Ishikawa (cell line): Measurements from ENCODE around the gene SOX15.

Experiments
- CEBPB ChIP-seq: IDR thresholded peaks from 2 replicates; pipeline ENCODE4 v1.6.1; 2012
- CREB1 ChIP-seq: IDR thresholded peaks from 2 replicates; pipeline ENCODE4 v1.6.1; 2012; ENCODE audit warnings: low read depth
- EGR1 ChIP-seq: IDR thresholded peaks from 2 replicates; pipeline ENCODE4 v1.6.1; 2012
- EP300 ChIP-seq: IDR thresholded peaks from 2 replicates; pipeline ENCODE4 v1.6.1; 2012; ENCODE audit warnings: borderline replicate concordance
- FOXM1 ChIP-seq: IDR thresholded peaks from 2 replicates; pipeline ENCODE4 v1.6.1; 2012; ENCODE audit warnings: low read depth, borderline replicate concordance
- NFIC ChIP-seq: IDR thresholded peaks from 2 replicates; pipeline ENCODE4 v1.6.1; 2012
- RAD21 ChIP-seq: IDR thresholded peaks from 2 replicates; pipeline ENCODE4 v1.6.1; 2012; ENCODE audit warnings: low read depth
- REST ChIP-seq: IDR thresholded peaks from 2 replicates; pipeline ENCODE4 v1.6.1; 2012; ENCODE audit warnings: low read depth, mild to moderate bottlenecking
- TAF1 ChIP-seq: IDR thresholded peaks from 2 replicates; pipeline ENCODE4 v1.6.1; 2012; ENCODE audit warnings: low read depth, mild to moderate bottlenecking
- TCF12 ChIP-seq: IDR thresholded peaks from 2 replicates; pipeline ENCODE4 v1.6.1; 2012; ENCODE audit warnings: low read depth
- TEAD4 ChIP-seq: IDR thresholded peaks from 2 replicates; pipeline ENCODE4 v1.6.1; 2012
- YY1 ChIP-seq: IDR thresholded peaks from 2 replicates; pipeline ENCODE4 v1.6.1; 2012; ENCODE audit warnings: low read depth
- ZBTB7A ChIP-seq: IDR thresholded peaks from 2 replicates; pipeline ENCODE4 v1.6.1; 2012; ENCODE audit warnings: low read depth
- TF ChIP-seq, protein P1 (sequence below): IDR thresholded peaks from 2 replicates; pipeline ENCODE4 v1.6.1; 2012
- TF ChIP-seq, protein P2 (sequence below): IDR thresholded peaks from 2 replicates; pipeline ENCODE4 v1.6.1; 2012

SOX15 gene

GRCh38 chr17:7589204-7589868, 558 bp downstream of the SOX15 start:
- TF ChIP-seq TCF12, result no peak
- TF ChIP-seq EP300, result no peak
- TF ChIP-seq, protein P1, sequence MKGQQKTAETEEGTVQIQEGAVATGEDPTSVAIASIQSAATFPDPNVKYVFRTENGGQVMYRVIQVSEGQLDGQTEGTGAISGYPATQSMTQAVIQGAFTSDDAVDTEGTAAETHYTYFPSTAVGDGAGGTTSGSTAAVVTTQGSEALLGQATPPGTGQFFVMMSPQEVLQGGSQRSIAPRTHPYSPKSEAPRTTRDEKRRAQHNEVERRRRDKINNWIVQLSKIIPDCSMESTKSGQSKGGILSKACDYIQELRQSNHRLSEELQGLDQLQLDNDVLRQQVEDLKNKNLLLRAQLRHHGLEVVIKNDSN, result no peak
- no peak for TF ChIP-seq CREB1
- no peak for TF ChIP-seq YY1
- no peak for TF ChIP-seq FOXM1
- TF ChIP-seq REST, result no peak

DNA sequence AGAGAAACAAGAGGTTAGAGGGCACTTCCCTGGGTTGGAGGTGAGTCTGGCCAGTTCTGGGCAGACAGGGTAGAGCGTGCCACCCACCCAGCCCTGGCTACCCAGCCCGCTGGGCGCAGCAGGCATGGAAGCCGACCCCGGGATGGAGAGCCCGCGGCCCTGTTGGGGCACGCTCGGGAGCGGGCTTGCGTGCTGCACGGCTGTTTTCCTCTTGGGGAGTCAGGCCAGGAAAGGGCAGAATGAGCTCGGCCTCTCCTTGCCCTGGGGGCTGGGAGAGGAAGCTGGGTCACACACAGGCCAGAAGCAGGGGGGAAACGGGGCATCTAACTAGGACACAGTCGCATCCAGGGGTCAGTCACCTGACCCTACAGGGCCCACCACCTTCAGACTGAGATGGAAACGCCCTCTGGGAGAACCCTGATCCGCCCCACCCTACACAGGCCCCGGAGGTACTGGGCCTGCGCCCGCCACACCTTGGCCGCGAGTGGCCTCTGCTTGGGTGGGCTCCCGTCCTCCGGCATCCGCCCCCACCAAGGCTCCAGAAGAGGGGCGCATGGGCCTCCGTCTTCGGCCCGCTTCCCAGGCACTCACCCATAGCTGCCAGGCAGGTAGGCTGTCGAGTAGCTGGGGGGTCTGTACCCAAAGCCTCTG, 1.2 kb downstream of the SOX15 start:
- TF ChIP-seq ZBTB7A, result no peak
- TF ChIP-seq EP300, result no peak
- TF ChIP-seq CEBPB, result no peak
- no peak for TF ChIP-seq RAD21
- TF ChIP-seq YY1, result no peak
- TF ChIP-seq, protein P2, sequence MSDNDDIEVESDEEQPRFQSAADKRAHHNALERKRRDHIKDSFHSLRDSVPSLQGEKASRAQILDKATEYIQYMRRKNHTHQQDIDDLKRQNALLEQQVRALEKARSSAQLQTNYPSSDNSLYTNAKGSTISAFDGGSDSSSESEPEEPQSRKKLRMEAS, result no peak

DNA sequence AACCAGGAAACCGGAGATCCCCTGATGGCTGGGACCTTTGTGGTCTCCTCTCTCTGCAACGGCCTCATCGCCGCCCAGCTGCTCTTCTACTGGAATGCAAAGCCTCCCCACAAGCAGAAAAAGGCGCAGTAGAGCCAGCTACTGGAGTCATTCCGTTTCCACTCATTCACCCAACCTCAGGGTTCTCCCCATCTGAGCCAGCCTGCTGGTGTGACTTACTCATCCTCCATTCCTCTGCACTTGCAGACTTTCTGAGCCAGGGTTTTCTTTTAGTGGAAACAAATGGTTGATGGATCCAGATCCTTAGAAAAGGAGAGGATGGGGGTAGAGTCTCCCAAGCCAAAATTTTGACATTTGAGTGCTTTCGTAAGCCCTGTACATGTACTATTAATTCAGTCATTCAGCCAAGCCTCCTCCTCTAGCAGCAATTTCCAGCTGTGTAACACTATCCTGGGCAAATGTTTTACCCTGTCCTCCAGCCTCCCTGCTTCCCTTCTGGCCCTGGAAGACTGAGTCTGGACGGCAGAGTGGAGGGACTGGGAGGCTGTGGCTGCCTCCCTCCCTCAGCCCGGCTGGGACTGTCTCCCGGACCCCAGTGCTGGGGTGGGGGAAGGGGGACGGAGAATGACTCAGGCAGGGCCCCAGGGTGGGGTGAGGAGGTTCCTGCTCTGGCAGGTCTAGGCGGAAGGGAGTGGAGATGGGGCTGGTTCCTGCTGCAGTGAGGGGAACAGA, 2.3 kb downstream of the SOX15 start:
- TF ChIP-seq YY1, result no peak
- no peak for TF ChIP-seq CREB1
- no peak for TF ChIP-seq ZBTB7A
- TF ChIP-seq EP300, result no peak

GRCh38 chr17:7586673-7587419, 3.0 kb downstream of the SOX15 start:
- peak; percentile 25; the same call in 1 of the 2 replicates for TF ChIP-seq RAD21
- TF ChIP-seq TCF12, result no peak

DNA sequence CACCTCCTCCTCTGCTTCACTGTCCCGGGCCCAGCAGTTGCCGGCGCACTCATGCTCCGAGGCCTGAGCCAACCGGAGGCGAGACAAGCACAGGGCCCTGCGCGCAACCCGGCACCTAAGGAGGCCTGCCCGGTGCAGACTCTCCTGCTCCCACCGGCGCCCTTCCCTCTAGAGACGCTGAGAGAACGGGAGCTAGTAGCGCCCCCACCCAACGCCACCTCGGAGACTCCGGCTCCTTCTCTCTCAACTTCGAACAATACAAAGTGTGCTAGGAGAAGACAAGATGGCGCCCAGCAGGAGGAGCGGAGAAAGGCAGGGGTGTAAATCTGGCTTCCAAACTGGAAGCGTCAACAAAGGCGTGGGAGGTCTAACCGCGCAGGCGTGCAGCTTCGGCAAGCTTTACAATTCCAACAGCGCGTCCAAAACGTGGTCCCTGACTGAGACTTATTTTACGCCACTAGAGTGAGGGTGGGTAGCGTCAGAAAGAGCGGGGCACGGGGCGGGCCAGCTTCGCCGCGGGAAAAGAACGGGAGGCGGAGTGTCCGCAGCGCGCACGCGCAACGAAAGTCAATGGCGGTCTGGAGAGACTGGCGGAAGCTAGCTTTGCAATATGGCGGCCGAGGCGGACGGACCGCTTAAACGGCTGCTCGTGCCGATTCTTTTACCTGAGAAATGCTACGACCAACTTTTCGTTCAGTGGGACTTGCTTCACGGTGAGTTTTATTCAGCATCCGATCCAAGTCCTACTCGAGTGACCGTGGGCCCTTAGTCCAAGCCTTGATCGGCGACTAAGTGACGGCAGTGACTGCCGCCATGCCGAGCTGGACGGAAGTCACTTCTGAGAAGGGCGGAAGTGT, 6.4 kb downstream of the SOX15 start, which contains the start of gene MPDU1:
MPDU1 (plus strand) TSS at position 600 of the 857 bp plus-strand sequence; CDS start at position 611, 11 bp downstream.
- TF ChIP-seq EP300, result no peak
- TF ChIP-seq TEAD4, result no peak; the same call in 1 of the 2 replicates
- no peak; the same call in 1 of the 2 replicates for TF ChIP-seq CREB1
- no peak for TF ChIP-seq NFIC
- no peak for TF ChIP-seq FOXM1
- TF ChIP-seq EGR1, result peak; percentile 70
- TF ChIP-seq TAF1, result peak; percentile 95
- no peak for TF ChIP-seq CEBPB
- TF ChIP-seq YY1, result peak; percentile 96
- TF ChIP-seq, protein P1, result 0 out of 2 replicates have a peak, but pooled peaks have one; percentile 3
- no peak for TF ChIP-seq RAD21
- no peak; the same call in none of the 2 replicates for TF ChIP-seq TCF12
- TF ChIP-seq ZBTB7A, result no peak
- no peak for TF ChIP-seq REST
- TF ChIP-seq, protein P2, result peak; percentile 99
